Measurements from ENCODE around the gene MBD3.

DNA sequence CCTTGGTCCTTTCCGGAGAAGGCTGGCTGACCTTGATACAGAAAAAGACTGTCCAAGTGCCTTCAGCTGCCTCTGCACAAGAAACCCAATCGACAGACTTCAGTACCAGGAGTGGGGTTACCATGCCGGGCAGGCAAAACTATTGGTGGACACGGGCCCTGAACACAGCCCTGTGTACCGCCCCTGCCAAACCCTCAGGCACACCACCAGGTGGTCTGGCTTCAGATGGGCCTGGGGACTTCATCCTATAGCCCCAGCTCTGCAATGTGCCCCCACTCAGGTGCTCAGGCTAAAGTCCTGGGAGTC is 42.2 kb upstream of the MBD3 start:
- TF ChIP-seq POLR2AphosphoS5 (IDR thresholded peaks at IDR 0.05; ENCODE audit: low read depth) (no peak), EZH2 (IDR thresholded peaks at IDR 0.05; ENCODE audit: low read depth, unreplicated experiment) (no peak), JUNB (IDR thresholded peaks at IDR 0.05; ENCODE audit: unreplicated experiment) (no peak), EZH2phosphoT487 (IDR thresholded peaks at IDR 0.05; ENCODE audit: unreplicated experiment) (no peak), CREB1 (CRISPR knock-in tag; IDR thresholded peaks at IDR 0.05; ENCODE audit: low read depth) (no peak), ZNF114 (CRISPR knock-in tag; IDR thresholded peaks at IDR 0.05) (no peak)
- TF ChIP-seq, protein P1, sequence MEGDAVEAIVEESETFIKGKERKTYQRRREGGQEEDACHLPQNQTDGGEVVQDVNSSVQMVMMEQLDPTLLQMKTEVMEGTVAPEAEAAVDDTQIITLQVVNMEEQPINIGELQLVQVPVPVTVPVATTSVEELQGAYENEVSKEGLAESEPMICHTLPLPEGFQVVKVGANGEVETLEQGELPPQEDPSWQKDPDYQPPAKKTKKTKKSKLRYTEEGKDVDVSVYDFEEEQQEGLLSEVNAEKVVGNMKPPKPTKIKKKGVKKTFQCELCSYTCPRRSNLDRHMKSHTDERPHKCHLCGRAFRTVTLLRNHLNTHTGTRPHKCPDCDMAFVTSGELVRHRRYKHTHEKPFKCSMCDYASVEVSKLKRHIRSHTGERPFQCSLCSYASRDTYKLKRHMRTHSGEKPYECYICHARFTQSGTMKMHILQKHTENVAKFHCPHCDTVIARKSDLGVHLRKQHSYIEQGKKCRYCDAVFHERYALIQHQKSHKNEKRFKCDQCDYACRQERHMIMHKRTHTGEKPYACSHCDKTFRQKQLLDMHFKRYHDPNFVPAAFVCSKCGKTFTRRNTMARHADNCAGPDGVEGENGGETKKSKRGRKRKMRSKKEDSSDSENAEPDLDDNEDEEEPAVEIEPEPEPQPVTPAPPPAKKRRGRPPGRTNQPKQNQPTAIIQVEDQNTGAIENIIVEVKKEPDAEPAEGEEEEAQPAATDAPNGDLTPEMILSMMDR (conservative IDR thresholded peaks at IDR 0.05; ENCODE audit: low read depth in 2 of 2) = no peak
- TF ChIP-seq, protein P2, sequence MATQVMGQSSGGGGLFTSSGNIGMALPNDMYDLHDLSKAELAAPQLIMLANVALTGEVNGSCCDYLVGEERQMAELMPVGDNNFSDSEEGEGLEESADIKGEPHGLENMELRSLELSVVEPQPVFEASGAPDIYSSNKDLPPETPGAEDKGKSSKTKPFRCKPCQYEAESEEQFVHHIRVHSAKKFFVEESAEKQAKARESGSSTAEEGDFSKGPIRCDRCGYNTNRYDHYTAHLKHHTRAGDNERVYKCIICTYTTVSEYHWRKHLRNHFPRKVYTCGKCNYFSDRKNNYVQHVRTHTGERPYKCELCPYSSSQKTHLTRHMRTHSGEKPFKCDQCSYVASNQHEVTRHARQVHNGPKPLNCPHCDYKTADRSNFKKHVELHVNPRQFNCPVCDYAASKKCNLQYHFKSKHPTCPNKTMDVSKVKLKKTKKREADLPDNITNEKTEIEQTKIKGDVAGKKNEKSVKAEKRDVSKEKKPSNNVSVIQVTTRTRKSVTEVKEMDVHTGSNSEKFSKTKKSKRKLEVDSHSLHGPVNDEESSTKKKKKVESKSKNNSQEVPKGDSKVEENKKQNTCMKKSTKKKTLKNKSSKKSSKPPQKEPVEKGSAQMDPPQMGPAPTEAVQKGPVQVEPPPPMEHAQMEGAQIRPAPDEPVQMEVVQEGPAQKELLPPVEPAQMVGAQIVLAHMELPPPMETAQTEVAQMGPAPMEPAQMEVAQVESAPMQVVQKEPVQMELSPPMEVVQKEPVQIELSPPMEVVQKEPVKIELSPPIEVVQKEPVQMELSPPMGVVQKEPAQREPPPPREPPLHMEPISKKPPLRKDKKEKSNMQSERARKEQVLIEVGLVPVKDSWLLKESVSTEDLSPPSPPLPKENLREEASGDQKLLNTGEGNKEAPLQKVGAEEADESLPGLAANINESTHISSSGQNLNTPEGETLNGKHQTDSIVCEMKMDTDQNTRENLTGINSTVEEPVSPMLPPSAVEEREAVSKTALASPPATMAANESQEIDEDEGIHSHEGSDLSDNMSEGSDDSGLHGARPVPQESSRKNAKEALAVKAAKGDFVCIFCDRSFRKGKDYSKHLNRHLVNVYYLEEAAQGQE (IDR thresholded peaks at IDR 0.05; ENCODE audit: unreplicated experiment) = no peak
- TF ChIP-seq, protein P3, sequence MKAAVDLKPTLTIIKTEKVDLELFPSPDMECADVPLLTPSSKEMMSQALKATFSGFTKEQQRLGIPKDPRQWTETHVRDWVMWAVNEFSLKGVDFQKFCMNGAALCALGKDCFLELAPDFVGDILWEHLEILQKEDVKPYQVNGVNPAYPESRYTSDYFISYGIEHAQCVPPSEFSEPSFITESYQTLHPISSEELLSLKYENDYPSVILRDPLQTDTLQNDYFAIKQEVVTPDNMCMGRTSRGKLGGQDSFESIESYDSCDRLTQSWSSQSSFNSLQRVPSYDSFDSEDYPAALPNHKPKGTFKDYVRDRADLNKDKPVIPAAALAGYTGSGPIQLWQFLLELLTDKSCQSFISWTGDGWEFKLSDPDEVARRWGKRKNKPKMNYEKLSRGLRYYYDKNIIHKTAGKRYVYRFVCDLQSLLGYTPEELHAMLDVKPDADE (IDR thresholded peaks at IDR 0.05) = no peak
